ENCODE results near the gene SENP8.
"Not testable (repeated sequence)": the region's sequence is repeated elsewhere in the genome, so short reads cannot be mapped to it uniquely, and the experiment has no call there.

The SENP8 gene

GRCh38 chr15:72156928-72157327, 38.7 kb downstream of the SENP8 start:
- no peak for DNase-seq

- DNase-seq, result no peak
These were observed 42.6 kb downstream of the SENP8 start for GRCh38 chr15:72160696-72161245.

- DNase-seq, result no peak
These were observed 43.3 kb downstream of the SENP8 start for GRCh38 chr15:72161361-72162132.

- no peak for DNase-seq
These were observed 44.4 kb downstream of the SENP8 start for GRCh38 chr15:72162569-72162968.

GRCh38 chr15:72163719-72164118, 45.5 kb downstream of the SENP8 start:
- no peak for DNase-seq

GRCh38 chr15:72166716-72167417, 48.7 kb downstream of the SENP8 start:
- DNase-seq, result no peak

- no peak for DNase-seq
These were observed 49.2 kb downstream of the SENP8 start for GRCh38 chr15:72167445-72167844.

- DNase-seq, result no peak
These were observed 50.1 kb downstream of the SENP8 start for GRCh38 chr15:72168131-72168807.

- DNase-seq, result no peak
These were observed 50.6 kb downstream of the SENP8 start for GRCh38 chr15:72168808-72169190.

GRCh38 chr15:72169236-72169920, 51.2 kb downstream of the SENP8 start:
- DNase-seq, result no peak

GRCh38 chr15:72169921-72170611, 51.9 kb downstream of the SENP8 start:
- DNase-seq, result no peak

GRCh38 chr15:72170691-72171090, 52.5 kb downstream of the SENP8 start:
- no peak for DNase-seq

- DNase-seq, result not testable (repeated sequence)
These were observed 53.8 kb downstream of the SENP8 start for GRCh38 chr15:72171978-72172377.

- no peak for DNase-seq
These were observed 54.6 kb downstream of the SENP8 start for GRCh38 chr15:72172796-72173195.

GRCh38 chr15:72173401-72173800, 55.2 kb downstream of the SENP8 start:
- DNase-seq, result no peak

- no peak for DNase-seq
These were observed 55.8 kb downstream of the SENP8 start for GRCh38 chr15:72173864-72174550.

GRCh38 chr15:72174551-72175165, 56.5 kb downstream of the SENP8 start:
- DNase-seq, result no peak

GRCh38 chr15:72175186-72176044, 57.2 kb downstream of the SENP8 start:
- DNase-seq, result no peak

- no peak for DNase-seq
These were observed 58.0 kb downstream of the SENP8 start for GRCh38 chr15:72176159-72176558.

GRCh38 chr15:72176743-72177142, 58.5 kb downstream of the SENP8 start:
- no peak for DNase-seq
